A549 (cell line): ENCODE measurements around the gene TNRC6B.

Experiments
- FOXS1 ChIP-seq: fragments of 250-450 bp; sonication (Bioruptor Pico); IDR thresholded peaks from 2 replicates; pipeline ENCODE4 v1.5.0; 2020; ENCODE audit warnings: mild to moderate bottlenecking, moderate library complexity
- RAD21 ChIP-seq, 2 experiments: fragments of >200 bp in 1 of 2; sonication (Bioruptor Twin) in 1 of 2; formaldehyde crosslinking in 1 of 2; IDR thresholded peaks in 1 of 2; conservative IDR thresholded peaks in 1 of 2; 2 replicates in 1 of 2; 3 replicates in 1 of 2; pipeline ENCODE4 v1.6.1; 2012 to 2018; ENCODE audit warnings: inconsistent platforms in 1 of 2
- TF ChIP-seq, protein P1 (sequence below): fragments of >200 bp; sonication (Bioruptor Twin); formaldehyde crosslinking; IDR thresholded peaks from 3 replicates; pipeline ENCODE4 v1.5.1; 2016

DNA sequence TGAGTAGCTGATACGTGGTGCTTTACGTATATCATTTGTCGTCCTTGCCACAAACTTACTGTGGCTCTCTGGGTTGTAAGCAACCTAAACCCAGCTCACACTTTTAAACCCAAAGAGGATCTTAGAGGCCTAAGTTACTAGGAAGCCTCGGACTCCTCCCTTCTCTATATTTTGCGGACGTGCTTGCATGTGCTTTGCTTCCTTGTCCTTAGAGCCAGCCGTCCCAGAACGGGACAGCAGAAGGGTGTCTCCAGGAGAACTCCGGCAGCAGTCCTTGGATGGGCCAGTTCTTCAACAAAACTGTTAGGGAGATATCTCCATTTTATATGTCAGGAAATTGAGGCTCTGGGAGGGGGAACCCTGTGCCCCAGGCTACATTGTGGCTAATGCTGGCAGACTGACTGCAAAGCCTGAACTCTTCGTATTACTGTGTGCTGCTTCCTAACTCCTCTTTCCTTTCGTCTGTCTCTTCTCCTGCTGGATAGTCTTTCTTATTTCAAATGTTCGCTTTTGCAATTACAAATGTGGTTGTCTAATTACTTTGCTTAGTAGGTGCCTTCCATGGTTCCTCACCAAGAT lies 33.8 kb downstream of the TNRC6B start:
- TF ChIP-seq, protein P1, sequence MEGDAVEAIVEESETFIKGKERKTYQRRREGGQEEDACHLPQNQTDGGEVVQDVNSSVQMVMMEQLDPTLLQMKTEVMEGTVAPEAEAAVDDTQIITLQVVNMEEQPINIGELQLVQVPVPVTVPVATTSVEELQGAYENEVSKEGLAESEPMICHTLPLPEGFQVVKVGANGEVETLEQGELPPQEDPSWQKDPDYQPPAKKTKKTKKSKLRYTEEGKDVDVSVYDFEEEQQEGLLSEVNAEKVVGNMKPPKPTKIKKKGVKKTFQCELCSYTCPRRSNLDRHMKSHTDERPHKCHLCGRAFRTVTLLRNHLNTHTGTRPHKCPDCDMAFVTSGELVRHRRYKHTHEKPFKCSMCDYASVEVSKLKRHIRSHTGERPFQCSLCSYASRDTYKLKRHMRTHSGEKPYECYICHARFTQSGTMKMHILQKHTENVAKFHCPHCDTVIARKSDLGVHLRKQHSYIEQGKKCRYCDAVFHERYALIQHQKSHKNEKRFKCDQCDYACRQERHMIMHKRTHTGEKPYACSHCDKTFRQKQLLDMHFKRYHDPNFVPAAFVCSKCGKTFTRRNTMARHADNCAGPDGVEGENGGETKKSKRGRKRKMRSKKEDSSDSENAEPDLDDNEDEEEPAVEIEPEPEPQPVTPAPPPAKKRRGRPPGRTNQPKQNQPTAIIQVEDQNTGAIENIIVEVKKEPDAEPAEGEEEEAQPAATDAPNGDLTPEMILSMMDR = no peak
- TF ChIP-seq RAD21 (conservative IDR thresholded peaks at IDR 0.05 in 1 of 2, IDR thresholded peaks at IDR 0.05 in 1 of 2) (no peak), FOXS1 (CRISPR knock-in tag) (no peak)
